Inflammatory macrophage treated with lipopolysaccharide for 4 hours (primary cell): ENCODE results near the gene IRF6.

Source experiments
- DNase-seq: peaks from one replicate; pipeline ENCODE4 v3.0.0-alpha.2; 2020

The IRF6 gene

DNA sequence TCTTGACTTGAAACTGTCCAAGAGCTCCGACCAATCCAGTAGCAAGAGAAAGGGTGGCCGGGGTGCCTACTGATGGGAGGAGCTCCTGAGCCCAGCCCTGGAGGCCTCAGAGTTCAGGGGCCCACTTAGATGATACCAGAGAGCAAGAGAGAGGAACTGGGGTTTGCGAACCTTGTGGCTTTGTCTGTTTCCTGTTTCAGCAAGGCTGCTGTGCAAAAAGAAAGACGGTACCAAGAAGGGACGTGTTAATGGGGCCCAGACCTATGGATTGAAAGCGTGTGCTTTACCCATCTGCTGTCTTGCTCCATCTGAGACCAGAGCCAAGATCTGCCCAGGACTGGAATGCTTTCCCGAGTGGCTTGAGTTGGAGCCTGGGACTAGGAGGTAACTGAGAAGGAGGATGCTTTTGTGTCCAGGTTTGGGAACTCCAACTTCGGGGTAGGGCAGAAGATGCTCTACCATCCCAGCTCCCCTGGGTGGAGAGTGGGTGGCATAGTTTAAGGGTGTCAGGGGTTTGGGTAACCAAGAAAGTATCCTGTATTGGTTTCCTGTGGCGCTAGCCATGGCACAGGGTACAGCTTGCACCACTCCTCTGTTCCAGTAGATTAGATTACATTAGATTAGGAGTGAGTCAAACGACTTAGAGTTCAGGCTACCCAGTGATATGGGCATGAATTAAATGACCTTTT lies 49.9 kb downstream of the IRF6 start, which contains the start of gene TRAF3IP3:
TRAF3IP3 (plus strand) TSS at position 128 of the 689 bp plus-strand sequence. CDS start 3,987 bp downstream, outside the sequence.
- DNase-seq = peak; percentile 86

- peak; percentile 41 for DNase-seq
Observed at GRCh38 chr1:209755256-209755655, 50.7 kb downstream of the IRF6 start.

GRCh38 chr1:209752890-209753289 lies 53.1 kb downstream of the IRF6 start:
- no peak for DNase-seq

- DNase-seq = no peak
Observed at GRCh38 chr1:209751627-209752231, 54.2 kb downstream of the IRF6 start.

DNA sequence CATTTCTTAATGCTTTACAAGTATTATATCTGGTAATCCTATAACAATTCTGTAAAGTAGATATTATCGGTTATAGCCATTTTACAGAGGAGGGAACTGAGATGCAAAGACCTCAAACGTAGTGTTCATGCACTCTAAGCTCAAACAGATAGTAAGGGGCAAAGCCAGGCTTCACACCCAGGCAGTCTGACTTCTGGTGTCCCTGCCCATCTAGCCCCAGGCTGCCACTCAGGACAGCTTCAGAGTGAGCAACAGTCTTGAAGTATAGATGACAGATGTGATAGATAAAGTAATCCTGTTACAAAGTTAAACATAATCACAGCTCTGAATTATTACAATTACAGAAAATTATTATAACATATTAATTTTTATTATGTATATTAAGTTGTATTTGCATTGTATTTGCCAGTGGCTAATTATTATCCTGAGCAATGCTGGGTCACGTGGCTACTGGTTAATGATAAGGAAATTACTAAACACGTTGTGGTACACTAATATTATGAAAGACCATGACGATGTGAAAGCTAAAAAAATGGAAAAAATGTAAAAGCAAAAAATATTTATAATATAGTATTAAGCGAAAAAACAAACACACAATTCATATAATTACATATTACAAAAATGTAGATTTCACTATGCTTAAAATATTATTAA lies 56.1 kb downstream of the IRF6 start:
- DNase-seq = no peak

GRCh38 chr1:209749205-209749604 lies 56.7 kb downstream of the IRF6 start:
- DNase-seq = no peak

DNA sequence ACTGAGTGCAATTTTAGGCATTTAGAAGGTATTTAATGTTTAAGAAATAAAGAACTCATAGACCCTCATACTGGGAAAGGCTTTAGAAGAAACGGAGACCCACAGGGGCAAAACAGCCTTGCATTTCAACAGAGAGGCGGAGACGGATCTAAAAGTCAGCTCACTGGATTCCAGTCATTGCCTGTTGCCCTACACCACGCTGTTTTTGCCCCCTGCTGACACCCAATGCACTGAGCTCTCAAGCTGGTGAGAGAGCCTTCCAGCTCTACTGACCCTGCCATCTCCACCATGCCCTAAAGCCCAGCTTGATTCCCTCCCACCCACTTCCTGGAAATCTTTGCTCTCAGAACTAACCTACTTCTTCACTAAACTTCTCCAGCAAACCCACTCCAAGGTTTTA lies 57.3 kb downstream of the IRF6 start:
- no peak for DNase-seq

DNA sequence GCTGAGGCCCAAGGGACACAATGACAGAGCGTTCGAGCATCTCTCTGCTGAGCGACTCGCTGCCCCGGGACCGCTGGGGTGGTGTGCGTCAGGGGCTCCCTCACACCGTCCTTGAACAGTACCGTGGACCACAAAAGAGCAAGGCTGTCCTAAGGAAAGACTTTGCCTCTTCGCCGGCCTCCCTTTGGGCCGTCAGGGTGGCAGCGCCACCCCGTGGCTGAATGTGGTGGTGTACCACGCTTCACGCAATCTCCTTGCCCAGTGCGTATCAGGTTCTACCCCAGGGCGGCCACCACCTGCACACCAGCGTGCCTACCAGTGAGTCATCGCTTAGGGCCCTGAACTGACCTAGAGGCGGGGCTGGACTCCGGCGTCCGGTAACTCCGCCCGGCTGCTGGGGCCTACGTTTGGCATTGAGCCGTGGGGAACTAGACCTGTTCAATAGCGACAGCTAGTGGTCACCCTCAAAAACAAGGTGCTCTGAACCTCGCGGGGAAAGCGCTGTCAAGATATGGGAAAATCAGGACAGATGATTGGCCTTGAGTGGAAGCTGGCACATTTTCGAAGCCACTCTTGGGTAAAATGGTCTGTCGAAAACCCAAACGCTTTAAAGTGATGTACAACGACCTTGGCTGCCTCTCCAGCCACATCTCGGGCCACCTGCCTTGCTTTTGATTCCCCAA lies 58.2 kb downstream of the IRF6 start:
- peak; percentile 85 for DNase-seq

- DNase-seq = no peak
Observed at GRCh38 chr1:209746451-209747165, 59.3 kb downstream of the IRF6 start.

GRCh38 chr1:209743145-209743482 lies 62.8 kb downstream of the IRF6 start:
- DNase-seq = no peak

GRCh38 chr1:209742409-209743144 lies 63.4 kb downstream of the IRF6 start:
- DNase-seq = peak; percentile 65

DNA sequence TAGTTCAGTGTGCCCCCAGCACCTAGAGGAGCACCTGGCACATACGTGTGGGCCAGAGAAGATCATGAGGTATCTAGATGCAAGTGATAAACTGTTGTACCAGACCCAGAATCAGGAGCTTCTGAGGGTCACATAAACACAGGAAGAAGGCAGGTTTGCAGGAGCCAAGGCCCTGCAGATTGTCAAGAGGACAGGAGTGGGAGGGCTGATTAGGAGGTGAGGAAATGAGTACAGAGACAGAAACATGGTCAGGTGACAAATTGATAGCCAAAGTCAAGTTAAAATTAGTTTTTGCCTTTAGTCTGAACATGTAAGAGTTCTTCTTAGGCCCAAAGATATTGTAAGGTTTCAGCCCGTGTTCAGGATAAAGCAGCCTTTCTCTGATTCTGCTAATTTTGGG lies 64.1 kb downstream of the IRF6 start:
- DNase-seq = no peak

DNA sequence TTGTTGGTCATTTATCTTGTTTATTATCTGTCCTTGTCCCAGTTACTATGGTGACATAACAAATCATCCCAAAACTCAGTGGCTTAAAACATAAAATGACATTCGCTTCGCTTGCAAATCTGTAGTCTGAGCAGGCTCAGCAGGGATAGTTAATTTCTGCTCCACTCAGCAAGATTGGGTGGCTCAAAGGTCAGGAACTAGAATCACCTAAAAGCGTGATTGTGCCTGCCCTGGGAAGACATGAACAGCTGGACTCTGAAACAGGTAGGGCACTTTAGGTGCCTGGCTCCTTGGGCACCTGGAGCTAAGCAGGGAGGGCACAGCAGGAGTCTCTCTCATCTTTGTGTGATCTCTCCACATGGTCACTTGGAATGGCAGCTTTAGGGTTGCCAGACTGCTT lies 64.7 kb downstream of the IRF6 start:
- no peak for DNase-seq

DNA sequence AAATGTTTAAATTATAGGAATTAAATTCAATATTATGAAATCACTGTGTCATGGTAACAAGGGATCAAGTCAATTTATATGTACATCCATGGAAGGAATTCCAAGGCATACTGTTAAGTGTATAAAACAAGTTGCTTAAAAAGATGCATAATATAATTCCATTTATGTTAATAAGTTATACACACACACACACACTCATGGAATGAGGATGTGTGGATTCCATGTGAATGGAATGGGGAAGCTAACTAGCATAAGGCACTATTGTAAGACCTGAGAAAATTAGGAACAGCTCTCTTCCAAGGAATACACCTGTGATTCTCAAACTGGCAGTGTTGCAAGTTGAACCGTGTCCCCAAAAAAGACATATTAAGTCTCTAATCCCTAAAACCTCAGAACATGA lies 67.7 kb downstream of the IRF6 start:
- DNase-seq = no peak

DNA sequence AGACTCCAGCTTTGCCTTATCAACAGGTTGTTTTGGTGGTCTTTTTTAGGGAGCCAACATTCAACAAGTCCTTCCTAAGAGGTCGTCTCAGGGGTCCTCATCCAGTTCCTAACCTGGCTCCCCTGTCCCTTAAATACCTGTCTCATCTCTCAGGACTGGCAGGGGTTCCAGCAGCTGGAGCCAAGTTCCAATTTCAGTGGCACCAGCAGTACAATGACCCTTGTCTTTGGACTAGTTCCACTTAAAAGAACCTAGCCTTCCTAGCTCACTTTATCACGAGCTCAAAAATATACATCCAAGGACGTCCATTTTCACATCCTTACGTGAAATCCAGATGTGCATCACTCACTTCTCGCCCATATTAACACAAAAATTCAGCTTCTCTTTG lies 68.8 kb downstream of the IRF6 start:
- no peak for DNase-seq

- peak; percentile 87 for DNase-seq
Observed at GRCh38 chr1:209736490-209737117, 69.3 kb downstream of the IRF6 start.
